ENCODE results near the gene PTMS. TPM values are rescaled to one million over a fixed set of nuclear protein-coding genes. Genes with fewer than 3 reads are reported as not detected.
"Not testable (repeated sequence)": the region's sequence is repeated elsewhere in the genome, so short reads cannot be mapped to it uniquely, and the experiment has no call there.

PTMS gene
- total and polyA plus RNA-seq, 2 donors (not counting 1 experiment from before 2014, with no cell fraction given) = 63.6 to 312 TPM

DNA sequence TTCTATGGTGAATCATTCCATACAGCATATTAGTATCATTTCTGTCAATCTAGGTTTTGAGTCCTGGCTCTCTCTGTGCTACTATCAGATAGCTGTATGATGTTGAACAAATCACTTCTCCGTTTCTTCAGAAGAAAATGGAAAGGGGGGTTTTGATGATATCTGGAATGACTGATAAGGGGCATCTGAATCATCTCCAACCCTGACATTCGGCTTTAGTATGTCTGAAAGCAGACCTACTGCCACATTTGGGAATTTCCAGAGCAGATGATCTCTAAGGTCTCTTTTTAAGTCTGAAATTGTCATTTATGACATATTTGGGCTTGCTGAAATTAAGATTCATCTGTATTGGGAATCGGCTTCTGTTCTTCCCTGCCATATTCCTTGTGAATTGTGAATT is 23.3 kb upstream of the PTMS start:
- Histone ChIP-seq H3K79me2 (ENCODE audit: control insufficient read depth, insufficient read depth, low read length) (no peaks in the 10 kb centered on the region), H3K36me3 (ENCODE audit: control insufficient read depth, insufficient read depth, low read length) (peaks cover 8% of the 10 kb centered on the region), H3K4me1 (ENCODE audit: control insufficient read depth, extremely low read depth, insufficient read depth, low read length) (no peaks in the 10 kb centered on the region), H3K27ac (ENCODE audit: insufficient read depth, low read length) (no peak overlapping the region), H3K9ac (ENCODE audit: insufficient read depth, low read length) (no peak overlapping the region), H2AFZ (ENCODE audit: low read length) (no peak overlapping the region), H3K4me2 (ENCODE audit: extremely low read depth, insufficient read depth, low read length) (no peak overlapping the region), H4K20me1 (ENCODE audit: control insufficient read depth, extremely low read depth, insufficient read depth, low read length) (no peaks in the 10 kb centered on the region), H3K9me3 (ENCODE audit: control insufficient read depth, insufficient read depth, low read depth, low read length) (no peaks in the 10 kb centered on the region), H3K27me3 (ENCODE audit: control insufficient read depth, insufficient read depth, low read length) (no peaks in the 10 kb centered on the region), H3K4me3 (replicated peaks in 1 of 4; ENCODE audit: control extremely low read depth in 1 of 4, insufficient read depth in 1 of 4, low read depth in 3 of 4, low read length in 4 of 4) (no peak overlapping the region)
- DNase-seq (ENCODE audit: low read depth in 2 of 2) = no peak
- TF ChIP-seq EZH2 (IDR thresholded peaks at IDR 0.05; ENCODE audit: low read length, missing control alignments) = no peak
- TF ChIP-seq, protein P1, sequence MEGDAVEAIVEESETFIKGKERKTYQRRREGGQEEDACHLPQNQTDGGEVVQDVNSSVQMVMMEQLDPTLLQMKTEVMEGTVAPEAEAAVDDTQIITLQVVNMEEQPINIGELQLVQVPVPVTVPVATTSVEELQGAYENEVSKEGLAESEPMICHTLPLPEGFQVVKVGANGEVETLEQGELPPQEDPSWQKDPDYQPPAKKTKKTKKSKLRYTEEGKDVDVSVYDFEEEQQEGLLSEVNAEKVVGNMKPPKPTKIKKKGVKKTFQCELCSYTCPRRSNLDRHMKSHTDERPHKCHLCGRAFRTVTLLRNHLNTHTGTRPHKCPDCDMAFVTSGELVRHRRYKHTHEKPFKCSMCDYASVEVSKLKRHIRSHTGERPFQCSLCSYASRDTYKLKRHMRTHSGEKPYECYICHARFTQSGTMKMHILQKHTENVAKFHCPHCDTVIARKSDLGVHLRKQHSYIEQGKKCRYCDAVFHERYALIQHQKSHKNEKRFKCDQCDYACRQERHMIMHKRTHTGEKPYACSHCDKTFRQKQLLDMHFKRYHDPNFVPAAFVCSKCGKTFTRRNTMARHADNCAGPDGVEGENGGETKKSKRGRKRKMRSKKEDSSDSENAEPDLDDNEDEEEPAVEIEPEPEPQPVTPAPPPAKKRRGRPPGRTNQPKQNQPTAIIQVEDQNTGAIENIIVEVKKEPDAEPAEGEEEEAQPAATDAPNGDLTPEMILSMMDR (conservative IDR thresholded peaks at IDR 0.05 in 1 of 2, IDR thresholded peaks at IDR 0.05 in 1 of 2; ENCODE audit: low read depth in 1 of 2, low read length in 2 of 2) = no peak

DNA sequence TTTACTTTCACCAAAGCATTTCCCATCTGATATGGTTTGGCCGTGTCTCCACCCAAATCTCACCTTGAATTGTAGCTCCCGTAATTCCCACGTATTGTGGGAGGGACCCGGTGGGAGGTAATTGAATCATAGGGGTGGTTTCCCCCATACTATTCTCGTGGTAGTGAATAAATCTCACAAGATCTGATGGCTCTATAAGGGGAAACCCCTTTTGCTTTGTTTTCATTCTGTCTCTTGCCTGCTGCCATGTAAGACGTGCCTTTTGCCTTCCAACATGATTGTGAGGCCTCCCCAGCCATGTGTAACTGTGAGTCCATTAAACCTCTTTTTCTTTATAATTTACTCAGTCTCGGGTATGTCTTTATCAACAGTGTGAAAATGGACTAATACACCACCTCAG is 22.9 kb upstream of the PTMS start:
- peaks cover 11% of the 10 kb centered on the region for H3K36me3 ChIP-seq (ENCODE audit: control insufficient read depth, insufficient read depth, low read length)
- H3K9me3 ChIP-seq (ENCODE audit: control insufficient read depth, insufficient read depth, low read depth, low read length); H2AFZ ChIP-seq (ENCODE audit: low read length); H3K27ac ChIP-seq (ENCODE audit: insufficient read depth, low read length); H3K79me2 ChIP-seq (ENCODE audit: control insufficient read depth, insufficient read depth, low read length); H3K27me3 ChIP-seq (ENCODE audit: control insufficient read depth, insufficient read depth, low read length); H3K4me3 ChIP-seq (replicated peaks in 1 of 4; ENCODE audit: control extremely low read depth in 1 of 4, insufficient read depth in 1 of 4, low read depth in 3 of 4, low read length in 4 of 4); H3K4me2 ChIP-seq (ENCODE audit: extremely low read depth, insufficient read depth, low read length); DNase-seq (ENCODE audit: low read depth in 2 of 2); H4K20me1 ChIP-seq (ENCODE audit: control insufficient read depth, extremely low read depth, insufficient read depth, low read length); H3K9ac ChIP-seq (ENCODE audit: insufficient read depth, low read length); H3K4me1 ChIP-seq (ENCODE audit: control insufficient read depth, extremely low read depth, insufficient read depth, low read length): not testable (repeated sequence)

DNA sequence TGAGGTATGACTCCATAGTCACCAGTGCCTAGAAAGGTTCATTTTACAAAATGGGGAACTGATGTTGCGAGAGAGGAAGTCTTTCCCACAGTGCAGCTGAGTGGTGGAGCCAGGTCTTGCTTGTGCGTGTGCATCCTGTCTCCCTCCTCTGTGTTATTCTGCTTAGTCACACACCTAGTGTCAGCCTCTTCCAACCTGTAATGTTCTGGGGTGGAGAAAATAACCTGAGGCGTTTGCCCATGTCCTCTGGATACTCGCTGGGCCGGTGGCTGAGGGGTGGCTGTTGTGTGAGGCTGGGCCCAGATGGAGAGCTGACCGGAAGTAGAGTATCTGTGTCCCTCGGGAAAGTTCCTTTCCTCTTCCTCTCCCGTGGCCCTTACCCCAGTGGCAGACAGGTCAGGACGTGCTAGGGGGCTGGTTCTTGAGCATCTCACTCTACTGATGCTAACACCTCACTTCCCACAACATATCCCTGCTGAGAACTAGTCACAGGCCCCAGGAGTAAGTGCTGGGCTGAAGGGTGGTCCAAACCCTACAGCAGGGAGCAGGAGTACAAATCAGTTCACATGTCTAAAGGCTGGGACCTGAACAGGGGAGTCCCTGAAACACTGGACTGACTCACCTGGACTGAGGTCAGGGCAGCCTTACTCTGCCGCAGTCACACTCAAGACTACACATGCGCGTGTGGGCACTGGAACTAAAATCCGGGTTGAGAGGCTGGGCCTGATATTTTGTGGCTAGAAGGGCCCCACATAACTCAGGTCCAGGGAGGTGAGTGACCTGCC is 20.2 kb upstream of the PTMS start:
- no peaks in the 10 kb centered on the region for H3K27me3 ChIP-seq (ENCODE audit: control insufficient read depth, insufficient read depth, low read length)
- H2AFZ ChIP-seq (ENCODE audit: low read length) = no peak overlapping the region
- H3K36me3 ChIP-seq (ENCODE audit: control insufficient read depth, insufficient read depth, low read length) = peaks cover 28% of the 10 kb centered on the region
- no peaks in the 10 kb centered on the region for H4K20me1 ChIP-seq (ENCODE audit: control insufficient read depth, extremely low read depth, insufficient read depth, low read length)
- TF ChIP-seq, protein P1 (conservative IDR thresholded peaks at IDR 0.05 in 1 of 2, IDR thresholded peaks at IDR 0.05 in 1 of 2; ENCODE audit: low read depth in 1 of 2, low read length in 2 of 2) = no peak
- TF ChIP-seq EZH2 (IDR thresholded peaks at IDR 0.05; ENCODE audit: low read length, missing control alignments) = no peak
- no peak overlapping the region for H3K9ac ChIP-seq (ENCODE audit: insufficient read depth, low read length)
- DNase-seq (ENCODE audit: low read depth in 2 of 2) = no peak
- H3K27ac ChIP-seq (ENCODE audit: insufficient read depth, low read length) = no peak overlapping the region
- no peak overlapping the region for H3K4me2 ChIP-seq (ENCODE audit: extremely low read depth, insufficient read depth, low read length)
- H3K79me2 ChIP-seq (ENCODE audit: control insufficient read depth, insufficient read depth, low read length) = peaks cover 8% of the 10 kb centered on the region
- H3K4me3 ChIP-seq (replicated peaks in 1 of 4; ENCODE audit: control extremely low read depth in 1 of 4, insufficient read depth in 1 of 4, low read depth in 3 of 4, low read length in 4 of 4) = no peak overlapping the region
- H3K9me3 ChIP-seq (ENCODE audit: control insufficient read depth, insufficient read depth, low read depth, low read length) = no peaks in the 10 kb centered on the region
- H3K4me1 ChIP-seq (ENCODE audit: control insufficient read depth, extremely low read depth, insufficient read depth, low read length) = no peaks in the 10 kb centered on the region

Data from fibroblast of lung (primary cell).